Adrenal gland (tissue), 12 donors: ENCODE data around the gene MCOLN3. TPM values are rescaled to one million over a fixed set of nuclear protein-coding genes. Genes with fewer than 3 reads are reported as not detected.

Source experiments
- DNase-seq, 7 donors: peaks; one replicate each; pipeline ENCODE4 v3.0.0-alpha.2; 2019 to 2020
- H3K27ac ChIP-seq, 5 donors: fragments of 200-600 bp; sonication (generic) in 4 of 5; 1 replicate in 3 of 5; 2 replicates in 2 of 5; pipeline versions ENCODE4 v1.5.1 to v1.8.0; 2016 to 2020; ENCODE audit warnings: mild to moderate bottlenecking in 1 of 5
- H3K27me3 ChIP-seq: fragments of 200-600 bp; 2 replicates; pipeline ENCODE4 v1.8.0; 2021
- H3K36me3 ChIP-seq, 2 donors: fragments of 200-600 bp; replicated peaks in 1 of 2; 1 replicate in 1 of 2; 2 replicates in 1 of 2; pipeline versions ENCODE4 v1.5.1 to v1.8.0; 2018 to 2022
- H3K4me1 ChIP-seq, 2 donors: fragments of 200-600 bp; replicated peaks in 1 of 2; 1 replicate in 1 of 2; 2 replicates in 1 of 2; pipeline versions ENCODE4 v1.5.1 to v1.8.0; 2018 to 2021
- H3K4me3 ChIP-seq, 4 donors: fragments of 200-600 bp; sonication (generic) in 3 of 4; one replicate each; pipeline ENCODE4 v1.5.1; 2016 to 2018
- H3K9me3 ChIP-seq, 3 donors: fragments of 200-600 bp; sonication (generic) in 1 of 3; replicated peaks in 1 of 3; 1 replicate in 2 of 3; 2 replicates in 1 of 3; pipeline versions ENCODE4 v1.5.1 to v1.8.0; 2016 to 2021
- CTCF ChIP-seq, 6 experiments: fragments of 450-650 bp in 4 of 6; fragments of 200-600 bp in 2 of 6; sonication (generic) in 1 of 6; IDR thresholded peaks; 1 replicate in 5 of 6; 2 replicates in 1 of 6; pipeline versions ENCODE4 v1.5.1 to v1.8.0; 2016 to 2021; ENCODE audit warnings: antibody characterized with exemption in 6 of 6, mild to moderate bottlenecking in 2 of 6, moderate library complexity in 1 of 6
- POLR2A ChIP-seq, 2 donors: fragments of 450-650 bp; IDR thresholded peaks; one replicate each; pipeline ENCODE4 v1.6.1; 2017; ENCODE audit warnings: antibody characterized with exemption in 2 of 2, mild to moderate bottlenecking in 2 of 2, moderate library complexity in 1 of 2
- WGBS, 4 donors: extraction: QIAGEN DNeasy Blood & Tissue Kit in 2 of 4; methylation state at CpG; one replicate each; pipeline versions ENCODE4 v1.1.5 to v1.1.7; 2013 to 2017; 5-methylcytosine and 5-hydroxymethylcytosine counted together
- intact Hi-C, 2 donors: fragments of 100-400 bp; cut with DNase I; formaldehyde crosslinking; loops; one replicate each; pipeline versions ENCODE4 v1.14.1 to v1.15.0; 2022 to 2023
- polyA plus RNA-seq, 3 donors: library from polyadenylated mRNA; stranded (reverse); fragments of 200-250 nt in 2 of 3; fragments of 350-450 nt in 1 of 3; fragmentation: Illumina TruSeq in 1 of 3; extraction: RNeasy Lipid Tissue Mini Kit (QIAGEN cat#74804) in 1 of 3; gene quantifications; one replicate each; pipeline ENCODE4 v1.2.3, GENCODE V29; 2013 to 2014
- total RNA-seq, 9 donors: library from RNA; depleted of rRNA in 4 of 9; stranded (reverse); fragments of >200 nt in 4 of 9; fragments of 120-200 nt in 1 of 9; fragmentation: NEBNext Ultra II Directional in 1 of 9; extraction: Animal tissue kit (Norgen Biotek cat#: 25700) in 1 of 9; gene quantifications; one replicate each; pipeline versions ENCODE4 v1.1.0 to v1.2.4, GENCODE V29; 2013 to 2023
- donor health status: healthy with polysubstance abuse.
- donor health status: Bipolar disorder and iron deficiency.
- donor health status: DM: yes; HTN: yes; CAD: no.
- donor health status: DM: no; HTN: no; CAD: no.
- donor health status: DM: no; HTN: no; CAD: no.
- donor health status: DM: yes; HTN: yes; CAD: no.

MCOLN3 gene
- total and polyA plus RNA-seq, 12 donors, result 0.94 to 183 (median 56.6) TPM

DNA sequence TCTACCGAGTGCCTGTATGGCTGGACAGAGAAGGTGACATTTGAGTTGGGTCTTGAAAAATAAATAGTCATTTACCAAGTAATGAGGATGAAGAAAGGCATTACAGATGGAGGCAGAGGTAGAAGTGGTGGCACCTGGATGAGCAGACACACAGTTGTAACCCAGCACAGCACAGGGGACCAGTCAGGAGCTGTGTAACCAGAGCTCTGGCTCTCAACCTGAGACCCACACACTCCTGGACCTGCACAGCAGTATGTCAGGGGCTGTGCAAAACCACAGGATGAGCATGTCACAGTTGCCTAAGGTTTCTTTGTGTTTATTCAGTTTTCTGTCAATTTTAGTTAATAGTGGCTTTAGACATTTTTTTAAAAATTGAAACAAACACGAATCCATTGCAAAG, 11.3 kb upstream of the MCOLN3 start:
- Histone ChIP-seq H3K4me1 (peaks cover 14 to 19% of the 10 kb centered on the region in 2 donors), H3K36me3 (no peaks in the 10 kb centered on the region), H3K4me3 (no peak overlapping the region), H3K27ac (peak overlapping the region in 2 of 5 donors; percentile 17 to 43), H3K27me3 (no peaks in the 10 kb centered on the region), H3K9me3 (no peaks in the 10 kb centered on the region)
- TF ChIP-seq POLR2A (IDR thresholded peaks at IDR 0.05) (no peak), CTCF (IDR thresholded peaks at IDR 0.05) (no peak)
- no peak for DNase-seq
- intact Hi-C loops, result no loop called here
- WGBS, 4 donors, result 75 to 87% (median 83%) methylated on average over 2 of the region's 2 CpGs

DNA sequence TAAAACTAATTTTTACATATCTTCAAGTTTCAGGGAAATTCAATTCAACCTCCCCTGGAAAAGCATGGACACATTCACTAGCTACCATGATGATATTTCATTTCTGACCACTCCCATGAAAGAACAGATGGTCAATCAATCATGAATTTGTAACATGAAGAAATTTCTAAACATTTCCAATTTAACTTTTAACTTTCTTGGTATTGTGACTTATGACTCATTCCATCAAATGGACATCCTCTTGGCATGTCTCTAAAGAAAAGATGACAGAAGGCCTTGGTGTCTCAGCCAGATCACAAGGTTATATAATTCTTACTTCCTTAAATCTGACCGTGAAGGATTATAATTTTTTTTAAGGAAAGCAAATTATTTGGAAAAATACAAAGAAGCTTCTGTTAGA, 10.5 kb upstream of the MCOLN3 start:
- no peaks in the 10 kb centered on the region for H3K36me3 ChIP-seq
- no peak overlapping the region for H3K4me3 ChIP-seq
- H3K27me3 ChIP-seq, result no peaks in the 10 kb centered on the region
- 9 to 18% (median 14%) methylated on average over 1 of the region's 1 CpG for WGBS, 4 donors
- no peaks in the 10 kb centered on the region for H3K9me3 ChIP-seq
- DNase-seq, result no peak
- H3K27ac ChIP-seq, result peak overlapping the region in 3 of 5 donors; percentile 32 to 43 (median 34)
- peaks cover 14 to 19% of the 10 kb centered on the region in 2 donors for H3K4me1 ChIP-seq
- intact Hi-C loops, result no loop called here
- TF ChIP-seq POLR2A (IDR thresholded peaks at IDR 0.05) (no peak), CTCF (IDR thresholded peaks at IDR 0.05) (no peak)

DNA sequence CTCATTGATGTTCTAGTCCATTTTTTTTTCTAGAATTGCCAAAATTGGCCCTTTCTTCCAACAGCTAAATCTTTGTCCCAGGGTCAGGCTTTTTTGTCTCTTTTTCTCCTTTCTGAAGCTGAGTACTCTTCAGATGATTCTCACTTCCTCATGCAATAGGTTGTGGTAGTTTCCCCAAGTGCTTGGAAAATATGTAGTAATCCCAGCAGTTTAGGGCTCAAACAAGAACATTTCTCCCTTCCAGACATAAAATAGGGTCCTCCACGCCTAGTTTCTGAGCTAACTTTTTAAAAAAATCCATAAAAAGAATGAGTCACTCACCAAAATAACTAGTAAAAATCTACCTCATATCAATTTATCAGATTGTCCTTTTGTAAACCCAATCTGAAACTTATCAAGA, 10.0 kb upstream of the MCOLN3 start:
- no peak for DNase-seq
- Histone ChIP-seq H3K27ac (peak overlapping the region in 4 of 5 donors; percentile 32 to 34 (median 34)), H3K9me3 (no peaks in the 10 kb centered on the region), H3K27me3 (no peaks in the 10 kb centered on the region), H3K36me3 (no peaks in the 10 kb centered on the region), H3K4me1 (peaks cover 14 to 19% of the 10 kb centered on the region in 2 donors), H3K4me3 (no peak overlapping the region)
- intact Hi-C loops, result no loop called here
- 29 to 34% (median 33%) methylated on average over 1 of the region's 1 CpG for WGBS, 4 donors
- TF ChIP-seq POLR2A (IDR thresholded peaks at IDR 0.05), result no peak
- no peak for TF ChIP-seq CTCF (IDR thresholded peaks at IDR 0.05)

DNA sequence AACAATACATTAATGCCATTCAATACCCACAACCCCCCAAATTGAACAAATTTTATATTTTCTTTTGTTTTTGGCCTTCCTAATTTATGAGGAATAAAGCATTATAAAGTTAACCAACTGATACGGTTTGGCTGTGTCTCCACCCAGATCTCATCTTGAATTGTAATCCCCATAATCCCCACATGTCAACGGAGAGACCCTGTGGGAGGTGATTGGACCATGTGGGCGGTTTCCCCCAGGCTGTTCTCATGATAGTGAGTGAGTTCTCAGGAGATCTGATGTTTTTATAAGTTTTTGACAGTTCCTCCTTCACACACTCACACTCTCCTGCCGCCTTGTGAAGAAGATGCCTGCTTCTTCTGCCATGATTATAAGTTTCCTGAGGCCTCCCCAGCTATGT, 6.4 kb upstream of the MCOLN3 start:
- 78 to 82% (median 81%) methylated on average over 4 of the region's 4 CpGs for WGBS, 4 donors
- no peak for DNase-seq
- H3K4me1 ChIP-seq, result peaks cover 14 to 15% of the 10 kb centered on the region in 2 donors
- no peaks in the 10 kb centered on the region for H3K36me3 ChIP-seq
- no peaks in the 10 kb centered on the region for H3K27me3 ChIP-seq
- H3K4me3 ChIP-seq, result no peak overlapping the region
- no peak for TF ChIP-seq CTCF (IDR thresholded peaks at IDR 0.05)
- TF ChIP-seq POLR2A (IDR thresholded peaks at IDR 0.05), result no peak
- H3K27ac ChIP-seq, result no peak overlapping the region
- no peaks in the 10 kb centered on the region for H3K9me3 ChIP-seq
- intact Hi-C loops, result no loop called here
